Fibroblast of lung (primary cell): ENCODE measurements around the gene OLFM3. TPM values are rescaled to one million over a fixed set of nuclear protein-coding genes. Genes with fewer than 3 reads are reported as not detected.

Experiments used
- DNase-seq, 2 donors: peaks; one replicate each; pipeline versions ENCODE4 v3.0.0 to v3.0.0-alpha.2; 2010; ENCODE audit warnings: low read depth in 2 of 2
- H2AFZ ChIP-seq: 2 replicates; pipeline ENCODE4 v1.5.1; 2012; ENCODE audit warnings: low read length, control low read depth, inconsistent platforms
- H3K27ac ChIP-seq: 2 replicates; pipeline ENCODE4 v1.5.1; 2011; ENCODE audit warnings: low read length, control low read depth; ENCODE audit not compliant: insufficient read depth
- H3K27me3 ChIP-seq: 2 replicates; pipeline ENCODE4 v1.5.1; 2011; ENCODE audit warnings: mild to moderate bottlenecking, low read length; ENCODE audit not compliant: control insufficient read depth, insufficient read depth
- H3K36me3 ChIP-seq: 2 replicates; pipeline ENCODE4 v1.5.1; 2011; ENCODE audit warnings: low read length; ENCODE audit not compliant: control insufficient read depth, insufficient read depth
- H3K4me1 ChIP-seq: 2 replicates; pipeline ENCODE4 v1.5.1; 2011; ENCODE audit warnings: low read length; ENCODE audit not compliant: control insufficient read depth, insufficient read depth; ENCODE audit errors: extremely low read depth
- H3K4me2 ChIP-seq: 2 replicates; pipeline ENCODE4 v1.5.1; 2011; ENCODE audit warnings: low read length, control low read depth; ENCODE audit not compliant: insufficient read depth; ENCODE audit errors: extremely low read depth
- H3K4me3 ChIP-seq, 4 experiments: fragments of 200-600 bp in 1 of 4; sonication (generic) in 1 of 4; replicated peaks in 1 of 4; 2 replicates each; pipeline ENCODE4 v1.5.1; 2011 to 2016; ENCODE audit warnings: low read length in 4 of 4, low read depth in 3 of 4, mild to moderate bottlenecking in 3 of 4, control low read depth in 2 of 4, inconsistent platforms in 1 of 4, mixed read lengths in 1 of 4; ENCODE audit not compliant: insufficient read depth in 1 of 4; ENCODE audit errors: control extremely low read depth in 1 of 4
- H3K79me2 ChIP-seq: 2 replicates; pipeline ENCODE4 v1.5.1; 2012; ENCODE audit warnings: mild to moderate bottlenecking, low read length, inconsistent platforms; ENCODE audit not compliant: control insufficient read depth, insufficient read depth
- H3K9ac ChIP-seq: 2 replicates; pipeline ENCODE4 v1.5.1; 2011; ENCODE audit warnings: mild to moderate bottlenecking, low read length, control low read depth; ENCODE audit not compliant: insufficient read depth
- H3K9me3 ChIP-seq: 2 replicates; pipeline ENCODE4 v1.5.1; 2012; ENCODE audit warnings: low read depth, low read length; ENCODE audit not compliant: control insufficient read depth, insufficient read depth
- H4K20me1 ChIP-seq: 2 replicates; pipeline ENCODE4 v1.5.1; 2011; ENCODE audit warnings: low read length; ENCODE audit not compliant: control insufficient read depth, insufficient read depth; ENCODE audit errors: extremely low read depth
- CTCF ChIP-seq, 2 donors: IDR thresholded peaks in 1 of 2; conservative IDR thresholded peaks in 1 of 2; 1 replicate in 1 of 2; 2 replicates in 1 of 2; pipeline ENCODE4 v1.5.1; 2011 to 2012; ENCODE audit warnings: low read length in 2 of 2, control low read depth in 1 of 2, inconsistent platforms in 1 of 2, low read depth in 1 of 2, mild to moderate bottlenecking in 1 of 2
- EZH2 ChIP-seq: IDR thresholded peaks from 2 replicates; pipeline ENCODE4 v1.5.1; 2012; ENCODE audit warnings: low read length, control low read depth, mild to moderate bottlenecking; ENCODE audit errors: missing control alignments
- polyA plus RNA-seq, 2 donors: library from polyadenylated mRNA; depleted of rRNA in 1 of 2; stranded (reverse) in 1 of 2; unstranded in 1 of 2; fragments of >200 nt; gene quantifications; 2 replicates each; pipeline ENCODE4 v1.2.1, GENCODE V29; 2011 to 2012; ENCODE audit warnings: missing spikeins in 1 of 2
- total RNA-seq: library from RNA; depleted of rRNA; stranded (reverse); fragments of >200 nt; gene quantifications from 2 replicates; pipeline ENCODE4 v1.2.1, GENCODE V29; 2014

Gene OLFM3
- total and polyA plus RNA-seq, 2 donors (not counting 1 experiment from before 2014, with no cell fraction given), result not detected

DNA sequence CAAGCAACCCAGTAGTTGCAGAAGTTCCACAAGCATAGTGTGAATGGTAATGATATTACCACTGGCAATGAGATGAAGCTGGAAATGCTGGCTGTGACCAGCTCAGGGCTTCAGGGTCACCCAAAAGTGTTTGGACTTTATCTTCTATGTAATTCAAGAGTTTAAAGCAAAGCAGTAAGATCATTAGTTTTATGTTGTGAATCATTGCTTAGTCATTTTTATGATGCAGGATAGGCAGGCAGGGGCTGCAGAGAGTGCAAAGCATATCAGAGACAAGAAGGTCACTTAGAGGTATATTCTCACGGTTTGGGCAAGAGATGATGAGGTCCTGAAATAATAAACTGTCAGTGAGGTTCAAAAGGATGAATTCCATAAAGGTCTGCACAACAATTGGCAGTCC, 147.4 kb downstream of the OLFM3 start:
- Histone ChIP-seq H3K27me3 (no peaks in the 10 kb centered on the region), H3K4me2 (no peak overlapping the region), H3K27ac (no peak overlapping the region), H2AFZ (no peak overlapping the region), H4K20me1 (no peaks in the 10 kb centered on the region), H3K4me3 (no peak overlapping the region), H3K9me3 (no peaks in the 10 kb centered on the region), H3K9ac (no peak overlapping the region), H3K4me1 (no peaks in the 10 kb centered on the region), H3K36me3 (no peaks in the 10 kb centered on the region), H3K79me2 (no peaks in the 10 kb centered on the region)
- DNase-seq, result no peak
- TF ChIP-seq EZH2 (no peak), CTCF (conservative IDR thresholded peaks at IDR 0.05 in 1 of 2, IDR thresholded peaks at IDR 0.05 in 1 of 2; ENCODE audit: low read depth in 1 of 2, low read length in 2 of 2) (no peak)

- no peak overlapping the region for H3K27ac ChIP-seq
- H3K36me3 ChIP-seq, result no peaks in the 10 kb centered on the region
- no peak overlapping the region for H3K4me2 ChIP-seq
- no peaks in the 10 kb centered on the region for H3K4me1 ChIP-seq
- no peak overlapping the region for H3K9ac ChIP-seq
- H2AFZ ChIP-seq, result no peak overlapping the region
- no peaks in the 10 kb centered on the region for H3K9me3 ChIP-seq
- no peaks in the 10 kb centered on the region for H3K27me3 ChIP-seq
- no peak overlapping the region for H3K4me3 ChIP-seq
- no peak for DNase-seq
- no peaks in the 10 kb centered on the region for H4K20me1 ChIP-seq
- TF ChIP-seq EZH2, result no peak
- TF ChIP-seq CTCF (conservative IDR thresholded peaks at IDR 0.05 in 1 of 2, IDR thresholded peaks at IDR 0.05 in 1 of 2; ENCODE audit: low read depth in 1 of 2, low read length in 2 of 2), result no peak
- no peaks in the 10 kb centered on the region for H3K79me2 ChIP-seq
Observed at GRCh38 chr1:101847626-101848025, 149.1 kb downstream of the OLFM3 start.

- Histone ChIP-seq H3K36me3 (no peaks in the 10 kb centered on the region), H3K4me3 (no peak overlapping the region), H2AFZ (no peak overlapping the region), H3K4me2 (no peak overlapping the region), H3K9me3 (no peaks in the 10 kb centered on the region), H3K27me3 (no peaks in the 10 kb centered on the region), H3K9ac (no peak overlapping the region), H3K27ac (no peak overlapping the region), H3K4me1 (no peaks in the 10 kb centered on the region), H3K79me2 (no peaks in the 10 kb centered on the region), H4K20me1 (no peaks in the 10 kb centered on the region)
- TF ChIP-seq CTCF (conservative IDR thresholded peaks at IDR 0.05 in 1 of 2, IDR thresholded peaks at IDR 0.05 in 1 of 2; ENCODE audit: low read depth in 1 of 2, low read length in 2 of 2), result no peak
- TF ChIP-seq EZH2, result no peak
- no peak for DNase-seq
Observed at GRCh38 chr1:101846820-101847219, 149.9 kb downstream of the OLFM3 start.
